IMR-90 (cell line): ENCODE data around the gene BTBD1. TPM values are rescaled to one million over a fixed set of nuclear protein-coding genes. Genes with fewer than 3 reads are reported as not detected.

Experiments used
- ATAC-seq: fragments of 200-7000 bp; cut with Tn5 transposase; 2 replicates; pipeline ENCODE4 v1.9.1; 2020; ENCODE audit warnings: low read depth, mild to moderate bottlenecking, moderate library complexity
- BruUV-seq: library from RNA; stranded (reverse); fragments of 400-500 nt; replicated peaks from 2 replicates; lab custom pipeline; 2021; lab: Mats Ljungman, UMichigan
- CTCF ChIA-PET: fragments of 300-600 bp; formaldehyde crosslinking; extraction: SDS; loops from one replicate; lab custom pipeline; 2021; ENCODE audit warnings: antibody characterized with exemption; lab: Yijun Ruan, JAX
- POLR2A ChIA-PET: fragments of 300-600 bp; sonication (Branson Sonifier 250); formaldehyde crosslinking; loops from one replicate; lab custom pipeline; 2022; ENCODE audit warnings: antibody characterized with exemption; ENCODE audit not compliant: unreplicated experiment; lab: Charles Lee
- DNase-seq: peaks from one replicate; pipeline ENCODE4 v3.0.0; 2013
- H2AFZ ChIP-seq: replicated peaks from 2 replicates; pipeline ENCODE3; 2013; ENCODE audit warnings: low read length, mild to moderate bottlenecking; ENCODE audit not compliant: poor library complexity
- H2AK5ac ChIP-seq: 2 replicates; pipeline ENCODE4 v1.6.1; 2013; ENCODE audit warnings: low read depth, low read length, inconsistent platforms
- H2AK9ac ChIP-seq: replicated peaks from 2 replicates; pipeline ENCODE3; 2013; ENCODE audit warnings: mild to moderate bottlenecking, low read depth, low read length, moderate library complexity; ENCODE audit not compliant: poor library complexity
- H2BK120ac ChIP-seq: 2 replicates; pipeline ENCODE4 v1.6.1; 2013; ENCODE audit warnings: low read depth, low read length, inconsistent platforms
- H2BK15ac ChIP-seq: 3 replicates; pipeline ENCODE4 v1.6.1; 2013; ENCODE audit warnings: low read depth, low read length, inconsistent platforms
- H2BK20ac ChIP-seq: 2 replicates; pipeline ENCODE4 v1.6.1; 2013; ENCODE audit warnings: low read depth, mild to moderate bottlenecking, inconsistent platforms, low read length, moderate library complexity
- H2BK5ac ChIP-seq: 2 replicates; pipeline ENCODE4 v1.6.1; 2013; ENCODE audit warnings: mild to moderate bottlenecking, low read depth, low read length, inconsistent platforms; ENCODE audit not compliant: poor library complexity, severe bottlenecking
- H3K14ac ChIP-seq: replicated peaks from 2 replicates; pipeline ENCODE4 v1.6.1; 2013; ENCODE audit warnings: low read depth, low read length, inconsistent platforms
- H3K18ac ChIP-seq: 2 replicates; pipeline ENCODE4 v1.6.1; 2013; ENCODE audit warnings: low read depth, low read length, control low read depth
- H3K23ac ChIP-seq: 2 replicates; pipeline ENCODE4 v1.6.1; 2013; ENCODE audit warnings: low read depth, low read length, inconsistent platforms
- H3K27ac ChIP-seq: 2 replicates; pipeline ENCODE4 v1.5.1; 2013; ENCODE audit warnings: mild to moderate bottlenecking, control low read depth, low read length; ENCODE audit not compliant: insufficient read depth
- H3K27me3 ChIP-seq: 2 replicates; pipeline ENCODE4 v1.6.1; 2013; ENCODE audit warnings: low read length; ENCODE audit not compliant: control insufficient read depth, insufficient read depth
- H3K36me3 ChIP-seq: 2 replicates; pipeline ENCODE4 v1.6.1; 2013; ENCODE audit warnings: low read length, mixed read lengths; ENCODE audit not compliant: control insufficient read depth, insufficient read depth
- H3K4ac ChIP-seq: 2 replicates; pipeline ENCODE4 v1.6.1; 2013; ENCODE audit warnings: low read depth, low read length, inconsistent platforms
- H3K4me1 ChIP-seq: 2 replicates; pipeline ENCODE4 v1.6.1; 2013; ENCODE audit warnings: low read length, mixed read lengths; ENCODE audit not compliant: control insufficient read depth, insufficient read depth
- H3K4me2 ChIP-seq: 2 replicates; pipeline ENCODE4 v1.6.1; 2013; ENCODE audit warnings: low read depth, mild to moderate bottlenecking, control low read depth, low read length, moderate library complexity
- H3K4me3 ChIP-seq: 2 replicates; pipeline ENCODE4 v1.5.1; 2013; ENCODE audit warnings: low read depth, mild to moderate bottlenecking, control low read depth, low read length, moderate library complexity; ENCODE audit not compliant: insufficient read depth
- H3K56ac ChIP-seq: 2 replicates; pipeline ENCODE4 v1.6.1; 2013; ENCODE audit warnings: low read length, inconsistent platforms; ENCODE audit not compliant: insufficient read depth; ENCODE audit errors: extremely low read depth
- H3K79me1 ChIP-seq, 2 experiments: 2 replicates each; pipeline ENCODE4 v1.6.1; 2013; ENCODE audit warnings: low read length in 2 of 2, inconsistent platforms in 1 of 2, low read depth in 1 of 2
- H3K9ac ChIP-seq: 2 replicates; pipeline ENCODE4 v1.6.1; 2013; ENCODE audit warnings: low read depth, low read length, control low read depth
- H3K9me1 ChIP-seq: 2 replicates; pipeline ENCODE4 v1.6.1; 2013; ENCODE audit warnings: low read length, inconsistent platforms; ENCODE audit not compliant: insufficient read depth
- H3K9me3 ChIP-seq: 2 replicates; pipeline ENCODE4 v1.6.1; 2013; ENCODE audit warnings: low read length; ENCODE audit not compliant: control insufficient read depth, insufficient read depth
- H4K20me1 ChIP-seq: 2 replicates; pipeline ENCODE4 v1.6.1; 2013; ENCODE audit warnings: low read length, inconsistent platforms; ENCODE audit not compliant: insufficient read depth
- H4K5ac ChIP-seq: 2 replicates; pipeline ENCODE4 v1.6.1; 2013; ENCODE audit warnings: mild to moderate bottlenecking, low read depth, low read length, control low read depth
- H4K8ac ChIP-seq, 2 experiments: 2 replicates each; pipeline ENCODE4 v1.6.1; 2013; ENCODE audit warnings: low read depth in 2 of 2, low read length in 2 of 2, control low read depth in 1 of 2, inconsistent platforms in 1 of 2
- H4K91ac ChIP-seq: 2 replicates; pipeline ENCODE4 v1.6.1; 2013; ENCODE audit warnings: low read depth, low read length, inconsistent platforms; ENCODE audit not compliant: insufficient read depth
- BHLHE40 ChIP-seq: fragments of 150-350 bp; IDR thresholded peaks from 2 replicates; pipeline ENCODE4 v1.6.1; 2016; ENCODE audit warnings: mild to moderate bottlenecking, low read depth, low read length
- CEBPB ChIP-seq: IDR thresholded peaks from 2 replicates; pipeline ENCODE4 v1.6.1; 2012; ENCODE audit warnings: low read depth, low read length, improper control_type of control experiment
- CHD1 ChIP-seq: IDR thresholded peaks from 2 replicates; pipeline ENCODE4 v1.6.1; 2012; ENCODE audit warnings: low read depth, low read length, improper control_type of control experiment
- FOS ChIP-seq: fragments of 150-350 bp; IDR thresholded peaks from 2 replicates; pipeline ENCODE4 v1.6.1; 2016; ENCODE audit warnings: low read depth, low read length
- MAFK ChIP-seq: IDR thresholded peaks from 2 replicates; pipeline ENCODE4 v1.6.1; 2012; ENCODE audit warnings: low read depth, low read length, improper control_type of control experiment
- MAZ ChIP-seq: IDR thresholded peaks from 2 replicates; pipeline ENCODE4 v1.6.1; 2012; ENCODE audit warnings: low read depth, mild to moderate bottlenecking, low read length, improper control_type of control experiment, moderate library complexity, borderline replicate concordance
- MXI1 ChIP-seq: IDR thresholded peaks from 2 replicates; pipeline ENCODE4 v1.6.1; 2012; ENCODE audit warnings: low read depth, mild to moderate bottlenecking, low read length, moderate library complexity, borderline replicate concordance
- POLR2A ChIP-seq: IDR thresholded peaks from 2 replicates; pipeline ENCODE4 v1.6.1; 2012; ENCODE audit warnings: mild to moderate bottlenecking, low read depth, low read length
- RAD21 ChIP-seq: IDR thresholded peaks from 2 replicates; pipeline ENCODE4 v1.6.1; 2012; ENCODE audit warnings: low read length, improper control_type of control experiment
- RCOR1 ChIP-seq: IDR thresholded peaks from 2 replicates; pipeline ENCODE4 v1.6.1; 2012; ENCODE audit warnings: mild to moderate bottlenecking, low read length, improper control_type of control experiment; ENCODE audit not compliant: insufficient replicate concordance
- RFX5 ChIP-seq: IDR thresholded peaks from 2 replicates; pipeline ENCODE4 v1.8.0; 2012; ENCODE audit warnings: low read depth, mild to moderate bottlenecking, low read length, moderate library complexity
- SMC3 ChIP-seq: fragments of 150-350 bp; IDR thresholded peaks from 2 replicates; pipeline ENCODE4 v1.6.1; 2016; ENCODE audit warnings: low read depth, mild to moderate bottlenecking, antibody characterized with exemption, low read length, moderate library complexity
- WGBS, 2 experiments: methylation state at CpG; one replicate each; pipeline versions ENCODE4 v1.1.5 to v1.1.7; 2013; ENCODE audit warnings: missing lambda C conversion rate in 2 of 2; ENCODE audit not compliant: insufficient read length in 1 of 2; ENCODE audit errors: extremely low coverage in 2 of 2; 5-methylcytosine and 5-hydroxymethylcytosine counted together
- dilution Hi-C: fragments of 300-500 bp; cut with HindIII; formaldehyde crosslinking; loops from one replicate; pipeline ENCODE4 v1.14.3; 2018; ENCODE audit warnings: low sequenced_read_pairs; ENCODE audit not compliant: unreplicated experiment
- in situ Hi-C: fragments of 300-500 bp; cut with MboI; formaldehyde crosslinking; loops from 3 replicates; pipeline ENCODE4 v1.14.3; 2019; ENCODE audit warnings: low sequenced_read_pairs, inconsistent platforms, mixed read lengths
- intact Hi-C: fragments of 100-400 bp; cut with micrococcal nuclease; formaldehyde crosslinking; loops from 2 replicates; pipeline ENCODE4 v1.10.0; 2022
- polyA plus RNA-seq, 3 experiments: library from polyadenylated mRNA; depleted of rRNA; stranded (reverse); fragments of >200 nt; gene quantifications; 2 replicates each; pipeline ENCODE4 v1.2.3, GENCODE V29; 2012; ENCODE audit warnings: low replicate concordance in 1 of 3
- total RNA-seq: library from RNA; depleted of rRNA; stranded (reverse); fragments of >200 nt; gene quantifications from 2 replicates; pipeline ENCODE4 v1.2.3, GENCODE V29; 2012
- TF ChIP-seq, protein P1 (sequence below): conservative IDR thresholded peaks from 2 replicates; pipeline ENCODE4 v1.5.1; 2012; ENCODE audit warnings: mild to moderate bottlenecking, low read depth, low read length, improper control_type of control experiment
- TF ChIP-seq, protein P2 (sequence below): fragments of 150-350 bp; IDR thresholded peaks from 2 replicates; pipeline ENCODE4 v1.6.1; 2017; ENCODE audit warnings: mild to moderate bottlenecking, antibody characterized with exemption, low read length, low read depth

Gene BTBD1
- total and polyA plus RNA-seq, 2 of the 4 experiments (the other 2 are of a cell fraction), result 39.3 to 78.7 TPM

DNA sequence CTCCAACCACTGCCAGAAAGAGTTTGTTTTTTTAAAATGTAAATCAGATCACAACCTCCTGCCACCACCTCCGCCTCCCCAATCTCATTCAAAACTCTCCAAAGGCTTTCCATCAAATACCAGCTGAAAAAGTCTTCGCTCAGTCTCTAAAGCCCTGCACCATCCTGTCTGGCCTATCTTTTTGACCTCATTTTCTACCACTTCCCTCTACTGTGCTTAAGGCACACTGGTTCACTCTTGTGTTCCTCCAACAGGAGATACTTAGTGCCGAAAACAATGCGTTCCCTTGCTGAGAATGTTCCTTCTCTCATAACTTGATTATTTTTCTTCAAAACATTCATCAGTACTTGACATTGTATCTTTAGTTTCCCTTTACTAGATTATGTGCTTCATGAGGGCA, 3.5 kb downstream of the BTBD1 start:
- DNase-seq (no peak), ATAC-seq (no peak)
- no peaks in the 10 kb centered on the region for H3K27me3 ChIP-seq
- TF ChIP-seq RCOR1, result no peak
- TF ChIP-seq MAZ, result no peak
- TF ChIP-seq BHLHE40, result no peak
- no peak for TF ChIP-seq RFX5
- no peak for TF ChIP-seq POLR2A
- TF ChIP-seq MXI1, result no peak
- TF ChIP-seq, protein P1, sequence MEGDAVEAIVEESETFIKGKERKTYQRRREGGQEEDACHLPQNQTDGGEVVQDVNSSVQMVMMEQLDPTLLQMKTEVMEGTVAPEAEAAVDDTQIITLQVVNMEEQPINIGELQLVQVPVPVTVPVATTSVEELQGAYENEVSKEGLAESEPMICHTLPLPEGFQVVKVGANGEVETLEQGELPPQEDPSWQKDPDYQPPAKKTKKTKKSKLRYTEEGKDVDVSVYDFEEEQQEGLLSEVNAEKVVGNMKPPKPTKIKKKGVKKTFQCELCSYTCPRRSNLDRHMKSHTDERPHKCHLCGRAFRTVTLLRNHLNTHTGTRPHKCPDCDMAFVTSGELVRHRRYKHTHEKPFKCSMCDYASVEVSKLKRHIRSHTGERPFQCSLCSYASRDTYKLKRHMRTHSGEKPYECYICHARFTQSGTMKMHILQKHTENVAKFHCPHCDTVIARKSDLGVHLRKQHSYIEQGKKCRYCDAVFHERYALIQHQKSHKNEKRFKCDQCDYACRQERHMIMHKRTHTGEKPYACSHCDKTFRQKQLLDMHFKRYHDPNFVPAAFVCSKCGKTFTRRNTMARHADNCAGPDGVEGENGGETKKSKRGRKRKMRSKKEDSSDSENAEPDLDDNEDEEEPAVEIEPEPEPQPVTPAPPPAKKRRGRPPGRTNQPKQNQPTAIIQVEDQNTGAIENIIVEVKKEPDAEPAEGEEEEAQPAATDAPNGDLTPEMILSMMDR, result no peak
- TF ChIP-seq MAFK, result no peak
- TF ChIP-seq RAD21, result no peak
- no peak for TF ChIP-seq CEBPB
- TF ChIP-seq SMC3, result no peak
- TF ChIP-seq FOS, result no peak
- TF ChIP-seq, protein P2, sequence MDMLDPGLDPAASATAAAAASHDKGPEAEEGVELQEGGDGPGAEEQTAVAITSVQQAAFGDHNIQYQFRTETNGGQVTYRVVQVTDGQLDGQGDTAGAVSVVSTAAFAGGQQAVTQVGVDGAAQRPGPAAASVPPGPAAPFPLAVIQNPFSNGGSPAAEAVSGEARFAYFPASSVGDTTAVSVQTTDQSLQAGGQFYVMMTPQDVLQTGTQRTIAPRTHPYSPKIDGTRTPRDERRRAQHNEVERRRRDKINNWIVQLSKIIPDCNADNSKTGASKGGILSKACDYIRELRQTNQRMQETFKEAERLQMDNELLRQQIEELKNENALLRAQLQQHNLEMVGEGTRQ, result no peak
- TF ChIP-seq CHD1, result no peak
- H2BK20ac ChIP-seq, result no peak overlapping the region
- no peak overlapping the region for H2BK120ac ChIP-seq
- H4K91ac ChIP-seq, result no peak overlapping the region
- ChIA-PET POLR2A (no interaction called here), CTCF (no interaction called here)
- H2BK15ac ChIP-seq, result no peak overlapping the region
- H4K8ac ChIP-seq, result no peak overlapping the region
- no peak overlapping the region for H2BK5ac ChIP-seq
- H2AK5ac ChIP-seq, result no peak overlapping the region
- in situ Hi-C loops (loop anchor here (5.0 kb wide), 1 partner anchor 41 kb away; no protein-coding TSS in a partner anchor), dilution Hi-C loops (no loop called here), intact Hi-C loops (no loop called here)
- H3K4me3 ChIP-seq, result no peak overlapping the region
- H3K4me2 ChIP-seq, result peak overlapping the region; percentile 36; the same call in 1 of the 2 replicates
- WGBS, 2 experiments, result 100% methylated on average over 1 of the region's 4 CpGs; no CpG with 5 or more reads in 1 of the 2 experiments
- no peaks in the 10 kb centered on the region for H3K9me3 ChIP-seq
- H3K9ac ChIP-seq, result no peak overlapping the region
- no peak overlapping the region for H3K18ac ChIP-seq
- peaks cover 4% of the 10 kb centered on the region; the same call in 1 of the 2 replicates for H3K36me3 ChIP-seq
- no peak overlapping the region for H3K27ac ChIP-seq
- H3K4me1 ChIP-seq, result peaks cover 10% of the 10 kb centered on the region
- H3K4ac ChIP-seq, result no peak overlapping the region
- no peak overlapping the region for H4K5ac ChIP-seq
- H3K79me1 ChIP-seq, result peaks cover 19 to 47% of the 10 kb centered on the region in 2 experiments
- peak overlapping the region; percentile 69; the same call in 1 of the 2 replicates for H3K23ac ChIP-seq
- BruUV-seq, result no TSS peak
- no peak overlapping the region for H2AK9ac ChIP-seq
- peaks cover 60% of the 10 kb centered on the region for H4K20me1 ChIP-seq
- H3K14ac ChIP-seq, result no peak overlapping the region
- H2AFZ ChIP-seq, result no peak overlapping the region
- H3K9me1 ChIP-seq, result peaks cover 22% of the 10 kb centered on the region
- H3K56ac ChIP-seq, result no peak overlapping the region
